RWPE2 (cell line): ENCODE results near the gene ADAM8.
"Not testable (repeated sequence)": the region's sequence is repeated elsewhere in the genome, so short reads cannot be mapped to it uniquely, and the experiment has no call there.

Source experiments
- ATAC-seq: fragments of 200-7000 bp; cut with Tn5 transposase; 3 replicates; pipeline ENCODE4 v1.9.1; 2021; ENCODE audit warnings: low read depth
- DNase-seq: peaks from one replicate; pipeline ENCODE4 v3.0.0-alpha.2; 2020; ENCODE audit warnings: low spot score
- H3K27ac ChIP-seq: fragments of 450-650 bp; 2 replicates; pipeline ENCODE4 v1.5.1; 2017; ENCODE audit warnings: mild to moderate bottlenecking; ENCODE audit not compliant: poor library complexity, severe bottlenecking
- H3K27me3 ChIP-seq: fragments of 250-450 bp; sonication (Bioruptor Pico); 2 replicates; pipeline ENCODE4 v1.5.1; 2021; ENCODE audit warnings: mild to moderate bottlenecking, moderate library complexity; ENCODE audit not compliant: insufficient read depth, poor library complexity, severe bottlenecking
- H3K36me3 ChIP-seq: fragments of 250-450 bp; sonication (Bioruptor Pico); 2 replicates; pipeline ENCODE4 v1.5.1; 2020; ENCODE audit warnings: low read depth, mild to moderate bottlenecking, moderate library complexity
- H3K4me1 ChIP-seq: fragments of 250-450 bp; sonication (Bioruptor Pico); 2 replicates; pipeline ENCODE4 v1.5.1; 2021; ENCODE audit warnings: mild to moderate bottlenecking, moderate library complexity; ENCODE audit not compliant: insufficient read depth, poor library complexity, severe bottlenecking
- H3K4me3 ChIP-seq: fragments of 250-450 bp; sonication (Bioruptor Pico); 2 replicates; pipeline ENCODE4 v1.5.1; 2021; ENCODE audit warnings: mild to moderate bottlenecking, moderate library complexity; ENCODE audit not compliant: severe bottlenecking
- H3K9me3 ChIP-seq: fragments of 250-450 bp; sonication (Bioruptor Pico); 2 replicates; pipeline ENCODE4 v1.5.1; 2021; ENCODE audit warnings: mild to moderate bottlenecking, moderate library complexity; ENCODE audit not compliant: severe bottlenecking
- TF ChIP-seq, protein P1 (sequence below): fragments of 450-650 bp; IDR thresholded peaks from one replicate; pipeline ENCODE4 v1.5.1; 2017; ENCODE audit warnings: mild to moderate bottlenecking, moderate library complexity; ENCODE audit not compliant: poor library complexity, severe bottlenecking

Gene ADAM8

GRCh38 chr10:133224756-133225372, 51.8 kb downstream of the ADAM8 start:
- TF ChIP-seq, protein P1, sequence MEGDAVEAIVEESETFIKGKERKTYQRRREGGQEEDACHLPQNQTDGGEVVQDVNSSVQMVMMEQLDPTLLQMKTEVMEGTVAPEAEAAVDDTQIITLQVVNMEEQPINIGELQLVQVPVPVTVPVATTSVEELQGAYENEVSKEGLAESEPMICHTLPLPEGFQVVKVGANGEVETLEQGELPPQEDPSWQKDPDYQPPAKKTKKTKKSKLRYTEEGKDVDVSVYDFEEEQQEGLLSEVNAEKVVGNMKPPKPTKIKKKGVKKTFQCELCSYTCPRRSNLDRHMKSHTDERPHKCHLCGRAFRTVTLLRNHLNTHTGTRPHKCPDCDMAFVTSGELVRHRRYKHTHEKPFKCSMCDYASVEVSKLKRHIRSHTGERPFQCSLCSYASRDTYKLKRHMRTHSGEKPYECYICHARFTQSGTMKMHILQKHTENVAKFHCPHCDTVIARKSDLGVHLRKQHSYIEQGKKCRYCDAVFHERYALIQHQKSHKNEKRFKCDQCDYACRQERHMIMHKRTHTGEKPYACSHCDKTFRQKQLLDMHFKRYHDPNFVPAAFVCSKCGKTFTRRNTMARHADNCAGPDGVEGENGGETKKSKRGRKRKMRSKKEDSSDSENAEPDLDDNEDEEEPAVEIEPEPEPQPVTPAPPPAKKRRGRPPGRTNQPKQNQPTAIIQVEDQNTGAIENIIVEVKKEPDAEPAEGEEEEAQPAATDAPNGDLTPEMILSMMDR, result no peak
- ATAC-seq (no peak), DNase-seq (no peak)
- H3K27ac ChIP-seq, result no peak overlapping the region
- peaks cover 24% of the 10 kb centered on the region for H3K27me3 ChIP-seq
- no peaks in the 10 kb centered on the region for H3K4me1 ChIP-seq
- H3K9me3 ChIP-seq, result no peaks in the 10 kb centered on the region
- no peak overlapping the region for H3K4me3 ChIP-seq
- no peaks in the 10 kb centered on the region for H3K36me3 ChIP-seq

DNA sequence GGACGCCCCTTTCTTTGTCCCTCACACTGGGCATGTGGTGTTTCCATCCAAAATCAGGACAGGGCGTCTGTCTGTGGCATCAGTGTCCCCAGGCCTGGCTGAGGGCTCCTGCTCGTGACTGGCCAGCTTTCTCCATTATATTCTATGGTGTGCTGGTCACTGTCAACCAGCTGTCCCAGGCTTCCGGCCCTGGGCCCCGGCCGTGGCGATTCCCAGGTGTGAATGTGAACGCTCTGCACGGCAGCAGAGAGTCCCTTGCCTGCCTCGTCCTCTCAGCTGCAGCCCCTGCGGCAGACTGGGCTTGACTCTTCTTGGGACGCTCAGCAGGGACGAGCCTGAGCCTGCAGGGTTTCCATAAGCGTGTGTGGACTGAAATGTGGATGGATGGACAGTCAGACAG, 52.6 kb downstream of the ADAM8 start:
- H3K4me3 ChIP-seq, result no peak overlapping the region
- ATAC-seq, result no peak
- H3K27ac ChIP-seq, result no peak overlapping the region
- no peaks in the 10 kb centered on the region for H3K9me3 ChIP-seq
- TF ChIP-seq, protein P1, result no peak
- H3K4me1 ChIP-seq, result no peaks in the 10 kb centered on the region
- DNase-seq, result no peak
- H3K27me3 ChIP-seq, result peaks cover 26% of the 10 kb centered on the region
- H3K36me3 ChIP-seq, result no peaks in the 10 kb centered on the region

- DNase-seq, H3K36me3 ChIP-seq, H3K27ac ChIP-seq: not testable (repeated sequence)
Measured at GRCh38 chr10:133221756-133222155, 54.9 kb downstream of the ADAM8 start.

DNA sequence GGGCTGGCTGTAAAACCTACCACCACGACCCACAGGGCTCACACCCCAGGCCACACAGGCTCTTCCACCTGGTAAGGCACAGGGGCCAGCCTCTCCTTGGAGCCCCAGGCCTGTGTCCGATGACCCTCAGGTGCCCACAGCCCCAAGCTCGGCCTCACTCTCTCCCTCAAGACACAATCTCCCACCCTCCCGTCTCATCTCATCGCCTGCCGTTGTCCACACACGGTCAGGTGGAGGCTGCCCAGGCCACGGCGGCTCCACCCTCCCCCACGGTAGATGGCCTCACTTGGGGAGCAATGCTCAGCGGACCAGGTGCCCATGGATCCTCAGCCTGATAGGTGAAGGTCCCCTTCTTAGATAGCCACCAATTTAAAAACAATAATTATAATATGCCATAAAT, 55.3 kb downstream of the ADAM8 start:
- Histone ChIP-seq H3K27ac (no peak overlapping the region), H3K27me3 (peaks cover 12% of the 10 kb centered on the region), H3K4me3 (no peak overlapping the region), H3K36me3 (no peaks in the 10 kb centered on the region), H3K9me3 (no peaks in the 10 kb centered on the region), H3K4me1 (no peaks in the 10 kb centered on the region)
- no peak for DNase-seq
- TF ChIP-seq, protein P1, result no peak
- ATAC-seq, result no peak; the same call in 2 of the 3 replicates

More at GRCh38 chr10:133221756-133222155, 54.9 kb downstream of the ADAM8 start:
- peaks cover 15% of the 10 kb centered on the region for H3K27me3 ChIP-seq
- H3K4me1 ChIP-seq, H3K4me3 ChIP-seq, H3K9me3 ChIP-seq, ATAC-seq: not testable (repeated sequence)

DNA sequence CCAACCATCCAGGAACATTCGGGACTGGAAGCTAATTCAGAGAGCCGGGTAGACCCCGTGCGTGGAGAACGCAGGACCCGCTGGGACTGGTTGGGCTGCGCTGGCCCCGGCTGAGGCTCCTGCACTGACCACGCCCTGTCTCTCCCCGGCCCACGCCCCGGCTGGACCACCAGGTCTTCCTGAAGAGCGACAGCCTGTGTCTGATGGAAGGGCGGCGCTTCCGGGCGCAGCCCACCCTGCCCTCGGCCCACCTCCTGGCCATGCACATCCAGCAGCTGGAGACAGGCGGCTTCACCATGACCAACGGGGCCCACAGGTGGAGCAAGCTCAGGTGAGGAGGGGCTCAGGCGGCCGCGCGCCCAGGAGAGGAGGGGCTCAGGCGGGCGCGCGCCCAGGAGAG, 56.9 kb downstream of the ADAM8 start:
- ATAC-seq (no peak), DNase-seq (no peak)
- no peaks in the 10 kb centered on the region for H3K4me1 ChIP-seq
- TF ChIP-seq, protein P1, result no peak
- no peak overlapping the region for H3K27ac ChIP-seq
- no peaks in the 10 kb centered on the region for H3K9me3 ChIP-seq
- H3K36me3 ChIP-seq, result no peaks in the 10 kb centered on the region
- H3K4me3 ChIP-seq, result no peak overlapping the region
- H3K27me3 ChIP-seq, result peaks cover 12% of the 10 kb centered on the region
